Measurements from ENCODE around the gene ADGRD1. TPM values are rescaled to one million over a fixed set of nuclear protein-coding genes. Genes with fewer than 3 reads are reported as not detected.

Gene ADGRD1
- total RNA-seq, 1 donor from 2014 or later = 0.98 TPM

DNA sequence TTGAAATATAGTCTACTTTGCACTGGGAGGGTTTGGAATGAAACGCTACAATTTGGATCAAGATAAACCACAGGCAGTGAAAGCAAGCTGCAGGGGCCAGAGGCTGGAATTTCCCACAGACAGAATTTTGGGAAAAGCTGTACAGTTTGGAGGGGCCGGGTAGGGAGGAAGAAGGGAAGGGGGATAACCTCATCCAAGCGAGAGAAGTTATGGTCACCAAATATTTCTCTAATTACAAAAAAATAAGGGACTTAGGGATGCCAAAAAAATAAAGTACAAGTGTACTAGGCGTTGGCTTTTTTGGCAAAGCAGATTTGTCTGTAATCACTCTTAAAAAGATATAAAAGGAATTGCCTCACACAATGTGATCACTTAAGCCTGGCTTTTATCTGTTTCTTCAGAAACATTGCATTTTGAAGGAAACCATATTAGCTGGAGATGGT lies 31.2 kb upstream of the ADGRD1 start:
- DNase-seq (ENCODE audit: low read depth, low spot score) = no peak
- no peaks in the 10 kb centered on the region for H3K9me3 Mint-ChIP-seq
- H3K4me3 Mint-ChIP-seq = no peak overlapping the region
- H3K36me3 Mint-ChIP-seq (ENCODE audit: low read depth) = no peaks in the 10 kb centered on the region
- H3K27me3 Mint-ChIP-seq (ENCODE audit: low read depth) = peaks cover 4% of the 10 kb centered on the region
- TF ChIP-seq, protein P1, sequence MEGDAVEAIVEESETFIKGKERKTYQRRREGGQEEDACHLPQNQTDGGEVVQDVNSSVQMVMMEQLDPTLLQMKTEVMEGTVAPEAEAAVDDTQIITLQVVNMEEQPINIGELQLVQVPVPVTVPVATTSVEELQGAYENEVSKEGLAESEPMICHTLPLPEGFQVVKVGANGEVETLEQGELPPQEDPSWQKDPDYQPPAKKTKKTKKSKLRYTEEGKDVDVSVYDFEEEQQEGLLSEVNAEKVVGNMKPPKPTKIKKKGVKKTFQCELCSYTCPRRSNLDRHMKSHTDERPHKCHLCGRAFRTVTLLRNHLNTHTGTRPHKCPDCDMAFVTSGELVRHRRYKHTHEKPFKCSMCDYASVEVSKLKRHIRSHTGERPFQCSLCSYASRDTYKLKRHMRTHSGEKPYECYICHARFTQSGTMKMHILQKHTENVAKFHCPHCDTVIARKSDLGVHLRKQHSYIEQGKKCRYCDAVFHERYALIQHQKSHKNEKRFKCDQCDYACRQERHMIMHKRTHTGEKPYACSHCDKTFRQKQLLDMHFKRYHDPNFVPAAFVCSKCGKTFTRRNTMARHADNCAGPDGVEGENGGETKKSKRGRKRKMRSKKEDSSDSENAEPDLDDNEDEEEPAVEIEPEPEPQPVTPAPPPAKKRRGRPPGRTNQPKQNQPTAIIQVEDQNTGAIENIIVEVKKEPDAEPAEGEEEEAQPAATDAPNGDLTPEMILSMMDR (conservative IDR thresholded peaks at IDR 0.05) = no peak
- H3K4me1 Mint-ChIP-seq = peaks cover 10% of the 10 kb centered on the region
- H3K27ac Mint-ChIP-seq (ENCODE audit: unreplicated experiment) = no peak overlapping the region

DNA sequence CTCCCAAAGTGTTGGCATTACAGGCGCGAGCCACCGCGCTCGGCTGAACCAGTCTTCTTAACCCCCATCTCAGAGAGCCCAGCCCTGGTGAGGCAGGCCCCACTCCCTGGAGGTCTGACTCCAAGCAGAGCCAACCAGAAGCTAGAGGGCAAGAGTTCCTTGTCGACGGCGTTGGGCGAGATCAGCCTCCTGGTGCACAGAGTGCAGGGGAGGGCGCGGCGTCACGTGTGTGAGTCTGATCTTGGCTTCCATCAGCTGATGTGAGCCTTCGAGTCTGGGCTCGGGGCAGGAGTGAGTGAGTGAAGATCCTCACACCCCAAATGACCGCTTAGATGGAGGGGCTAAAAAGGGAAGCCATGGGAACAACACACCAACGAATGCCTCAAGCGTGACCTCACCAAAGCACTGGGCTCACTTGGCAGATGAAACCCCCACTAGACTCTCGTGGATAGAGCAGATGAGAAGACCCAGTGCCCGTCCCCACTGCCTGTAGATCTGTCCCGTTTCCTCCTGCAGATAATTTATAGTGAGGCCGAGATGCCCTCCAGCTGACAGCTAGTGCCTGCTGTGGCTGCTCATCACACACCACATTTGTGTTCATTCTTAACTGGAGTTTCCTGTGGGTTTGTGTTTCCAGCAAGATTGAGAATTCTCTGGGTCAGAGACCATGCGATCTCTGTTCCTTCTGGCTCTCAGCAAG lies 28.6 kb upstream of the ADGRD1 start:
- Mint-ChIP-seq H3K36me3 (ENCODE audit: low read depth) (no peaks in the 10 kb centered on the region), H3K9me3 (no peaks in the 10 kb centered on the region), H3K27ac (ENCODE audit: unreplicated experiment) (no peak overlapping the region), H3K4me3 (no peak overlapping the region), H3K27me3 (ENCODE audit: low read depth) (peaks cover 4% of the 10 kb centered on the region), H3K4me1 (peaks cover 10% of the 10 kb centered on the region)
- DNase-seq (ENCODE audit: low read depth, low spot score) = no peak
- TF ChIP-seq, protein P1 (conservative IDR thresholded peaks at IDR 0.05) = no peak

DNA sequence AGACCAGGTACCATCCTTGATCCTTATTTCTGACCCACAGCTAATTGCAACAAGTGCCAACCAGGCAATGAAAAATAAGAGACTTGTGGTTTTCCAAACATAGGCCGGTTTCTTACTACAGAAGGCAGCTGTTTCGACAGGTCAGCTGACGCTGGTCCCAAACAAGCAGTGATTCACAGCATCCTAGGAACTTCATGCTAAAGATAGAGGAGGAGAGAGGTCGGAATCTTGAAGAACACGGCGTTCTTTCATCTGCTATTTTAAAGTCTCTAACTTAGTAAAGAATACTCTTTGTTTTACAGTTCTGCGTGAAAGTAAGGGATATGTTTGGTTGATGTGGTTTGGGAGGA lies 28.1 kb upstream of the ADGRD1 start:
- H3K27me3 Mint-ChIP-seq (ENCODE audit: low read depth) = peaks cover 4% of the 10 kb centered on the region
- TF ChIP-seq, protein P1 (conservative IDR thresholded peaks at IDR 0.05) = no peak
- no peaks in the 10 kb centered on the region for H3K36me3 Mint-ChIP-seq (ENCODE audit: low read depth)
- H3K9me3 Mint-ChIP-seq = no peaks in the 10 kb centered on the region
- H3K4me1 Mint-ChIP-seq = peaks cover 10% of the 10 kb centered on the region
- no peak overlapping the region for H3K4me3 Mint-ChIP-seq
- DNase-seq (ENCODE audit: low read depth, low spot score) = no peak
- no peak overlapping the region for H3K27ac Mint-ChIP-seq (ENCODE audit: unreplicated experiment)

DNA sequence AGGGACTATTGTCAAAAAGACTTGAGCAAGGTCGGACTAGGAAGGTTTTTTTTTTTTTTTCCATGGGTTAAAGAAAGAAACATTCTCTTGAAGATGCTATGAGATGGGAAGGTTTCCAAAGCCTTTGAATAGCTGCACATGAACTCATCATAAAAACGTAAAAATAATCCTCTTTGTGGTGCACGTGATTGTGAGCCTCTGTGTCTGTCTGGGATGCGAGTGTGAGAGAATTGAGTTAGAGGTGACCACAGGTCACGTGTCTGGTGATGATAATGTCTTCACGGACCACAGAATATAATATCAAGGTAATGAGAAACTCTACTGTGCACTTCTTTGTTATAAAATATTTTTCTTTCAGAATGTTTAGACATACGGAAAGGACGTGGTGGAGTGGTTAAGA lies 24.3 kb upstream of the ADGRD1 start:
- no peak overlapping the region for H3K4me3 Mint-ChIP-seq
- H3K4me1 Mint-ChIP-seq = peaks cover 21% of the 10 kb centered on the region
- no peak overlapping the region for H3K27ac Mint-ChIP-seq (ENCODE audit: unreplicated experiment)
- DNase-seq (ENCODE audit: low read depth, low spot score) = no peak
- TF ChIP-seq, protein P1 (conservative IDR thresholded peaks at IDR 0.05) = no peak
- H3K27me3 Mint-ChIP-seq (ENCODE audit: low read depth) = peaks cover 3% of the 10 kb centered on the region
- no peaks in the 10 kb centered on the region for H3K36me3 Mint-ChIP-seq (ENCODE audit: low read depth)
- H3K9me3 Mint-ChIP-seq = no peaks in the 10 kb centered on the region

DNA sequence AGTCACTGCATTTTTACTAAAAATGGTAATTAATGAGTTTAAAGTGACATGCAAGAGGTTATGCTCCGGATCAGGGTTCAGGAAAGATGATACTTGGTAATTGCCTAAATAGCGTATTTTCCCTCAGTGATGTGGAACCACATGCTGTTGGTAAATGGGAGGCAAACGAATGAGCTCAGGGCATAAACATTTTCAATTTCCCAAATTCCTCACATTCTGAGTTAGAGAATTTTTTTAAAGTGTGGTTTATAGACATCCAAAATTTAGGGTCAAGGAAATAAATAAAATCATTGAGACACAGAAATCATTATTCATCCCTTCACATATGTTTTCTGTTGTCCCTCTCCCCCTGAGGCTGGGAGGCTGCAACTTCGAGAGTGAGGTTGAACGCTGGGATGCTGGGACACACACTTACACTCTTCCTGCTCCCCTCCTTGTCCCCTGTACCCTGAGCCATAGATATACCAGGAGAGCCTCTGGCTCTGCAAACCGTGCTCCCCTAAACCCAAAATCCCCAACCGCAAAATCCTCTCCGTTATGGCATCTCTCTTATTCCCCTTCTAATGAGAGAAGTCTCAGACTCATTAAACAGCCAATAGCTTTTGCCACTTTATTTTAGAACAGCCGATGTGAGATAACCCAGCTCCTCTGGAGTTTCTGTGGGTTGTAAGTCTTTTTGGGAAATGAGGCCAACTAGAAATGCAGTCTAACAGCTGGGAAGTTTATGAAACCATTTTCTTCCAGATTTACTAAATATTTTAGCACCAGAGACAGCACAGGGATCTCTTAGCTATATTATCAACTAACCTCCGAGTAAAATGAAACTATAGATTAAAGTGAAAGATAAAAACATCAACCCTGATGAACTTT lies 21.4 kb upstream of the ADGRD1 start:
- H3K27me3 Mint-ChIP-seq (ENCODE audit: low read depth) = peaks cover 6% of the 10 kb centered on the region
- H3K27ac Mint-ChIP-seq (ENCODE audit: unreplicated experiment) = no peak overlapping the region
- H3K4me1 Mint-ChIP-seq = peaks cover 11% of the 10 kb centered on the region
- peaks cover 8% of the 10 kb centered on the region for H3K9me3 Mint-ChIP-seq
- H3K36me3 Mint-ChIP-seq (ENCODE audit: low read depth) = peaks cover 6% of the 10 kb centered on the region
- H3K4me3 Mint-ChIP-seq = no peak overlapping the region
- DNase-seq (ENCODE audit: low read depth, low spot score) = no peak
- TF ChIP-seq, protein P1 (conservative IDR thresholded peaks at IDR 0.05) = no peak
